H1 (cell line): ENCODE measurements around the gene PCSK9.

ENCODE experiments used
- EZH2 ChIP-seq: fragments of 200-600 bp; sonication (generic); IDR thresholded peaks from 2 replicates; pipeline ENCODE4 v1.7.1; 2012; ENCODE audit warnings: low read depth, mild to moderate bottlenecking, moderate library complexity, low read length, inconsistent platforms; ENCODE audit not compliant: severe bottlenecking
- POLR2A ChIP-seq, 2 experiments: IDR thresholded peaks; 1 replicate in 1 of 2; 2 replicates in 1 of 2; pipeline ENCODE4 v1.6.1; 2011; ENCODE audit warnings: low read depth in 2 of 2, low read length in 2 of 2, mild to moderate bottlenecking in 2 of 2; ENCODE audit errors: control extremely low read depth in 1 of 2
- SP1 ChIP-seq: IDR thresholded peaks from 2 replicates; pipeline ENCODE4 v1.6.1; 2011; ENCODE audit warnings: low read depth, low read length
- SP2 ChIP-seq: IDR thresholded peaks from 2 replicates; pipeline ENCODE4 v1.6.1; 2012; ENCODE audit warnings: mild to moderate bottlenecking, low read length, inconsistent platforms
- TF ChIP-seq, protein P1 (sequence below), 3 experiments: IDR thresholded peaks; 1 replicate in 2 of 3; 2 replicates in 1 of 3; pipeline versions ENCODE4 v1.5.1 to v1.6.1; 2011; ENCODE audit warnings: low read length in 3 of 3, mild to moderate bottlenecking in 3 of 3, inconsistent platforms in 2 of 3, low read depth in 1 of 3, moderate library complexity in 1 of 3; ENCODE audit not compliant: insufficient read depth in 1 of 3; ENCODE audit errors: control extremely low read depth in 1 of 3

DNA sequence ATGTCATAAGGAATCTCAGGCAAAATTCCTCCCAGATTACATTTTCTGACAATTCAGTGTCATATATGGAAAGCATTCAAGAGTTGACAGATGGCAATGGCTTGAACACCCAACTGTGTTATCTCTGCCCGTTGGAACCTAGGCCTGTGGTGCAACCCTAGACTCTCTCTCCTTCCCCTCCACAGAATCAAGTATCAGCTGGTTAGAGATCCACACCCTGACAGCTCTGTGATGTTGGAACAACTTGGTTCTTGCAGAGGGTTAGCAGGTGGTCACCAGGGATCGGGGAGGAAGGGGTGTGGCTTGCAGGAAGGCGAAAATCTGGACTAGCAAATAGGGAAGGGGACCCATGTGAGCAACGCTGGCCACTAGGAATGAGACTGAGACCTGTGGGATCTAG lies 26.3 kb downstream of the PCSK9 start:
- TF ChIP-seq SP1: no peak
- no peak for TF ChIP-seq SP2
- TF ChIP-seq, protein P1, sequence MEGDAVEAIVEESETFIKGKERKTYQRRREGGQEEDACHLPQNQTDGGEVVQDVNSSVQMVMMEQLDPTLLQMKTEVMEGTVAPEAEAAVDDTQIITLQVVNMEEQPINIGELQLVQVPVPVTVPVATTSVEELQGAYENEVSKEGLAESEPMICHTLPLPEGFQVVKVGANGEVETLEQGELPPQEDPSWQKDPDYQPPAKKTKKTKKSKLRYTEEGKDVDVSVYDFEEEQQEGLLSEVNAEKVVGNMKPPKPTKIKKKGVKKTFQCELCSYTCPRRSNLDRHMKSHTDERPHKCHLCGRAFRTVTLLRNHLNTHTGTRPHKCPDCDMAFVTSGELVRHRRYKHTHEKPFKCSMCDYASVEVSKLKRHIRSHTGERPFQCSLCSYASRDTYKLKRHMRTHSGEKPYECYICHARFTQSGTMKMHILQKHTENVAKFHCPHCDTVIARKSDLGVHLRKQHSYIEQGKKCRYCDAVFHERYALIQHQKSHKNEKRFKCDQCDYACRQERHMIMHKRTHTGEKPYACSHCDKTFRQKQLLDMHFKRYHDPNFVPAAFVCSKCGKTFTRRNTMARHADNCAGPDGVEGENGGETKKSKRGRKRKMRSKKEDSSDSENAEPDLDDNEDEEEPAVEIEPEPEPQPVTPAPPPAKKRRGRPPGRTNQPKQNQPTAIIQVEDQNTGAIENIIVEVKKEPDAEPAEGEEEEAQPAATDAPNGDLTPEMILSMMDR (IDR thresholded peaks at IDR 0.05; ENCODE audit: control extremely low read depth in 1 of 3, insufficient read depth in 1 of 3, low read depth in 1 of 3, low read length in 3 of 3): no peak
- no peak for TF ChIP-seq POLR2A (IDR thresholded peaks at IDR 0.05; ENCODE audit: control extremely low read depth in 1 of 2, low read depth in 2 of 2, low read length in 2 of 2)
- no peak for TF ChIP-seq EZH2
